Hematopoietic multipotent progenitor cell treated with erythropoietin and hydrocortisone succinate and interleukin-3 and kit ligand, for 17 days (in vitro differentiated cells): ENCODE measurements around the gene PRKAG3.

Experiments used
- DNase-seq: peaks from one replicate; pipeline ENCODE4 v3.0.0-alpha.2; 2015; ENCODE audit warnings: low spot score

Gene PRKAG3

DNA sequence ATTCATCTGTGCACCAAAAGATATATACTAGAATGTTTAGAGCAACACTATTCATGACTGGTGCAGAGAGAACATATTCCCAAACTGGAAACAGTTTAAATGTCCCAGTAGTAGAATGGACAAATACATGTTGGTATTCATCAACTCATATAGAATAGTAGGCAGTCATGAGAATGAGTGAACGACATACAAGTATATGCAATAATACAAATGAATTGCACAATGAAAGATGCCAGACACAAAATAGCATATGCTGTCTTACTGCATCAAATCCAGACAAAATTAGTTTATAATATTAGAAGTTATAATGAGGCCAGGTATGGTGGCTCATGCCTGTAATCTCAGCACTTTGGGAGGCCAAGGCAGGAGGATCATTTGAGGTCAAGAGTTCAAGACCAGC, 8.3 kb upstream of the PRKAG3 start:
- DNase-seq: no peak

DNA sequence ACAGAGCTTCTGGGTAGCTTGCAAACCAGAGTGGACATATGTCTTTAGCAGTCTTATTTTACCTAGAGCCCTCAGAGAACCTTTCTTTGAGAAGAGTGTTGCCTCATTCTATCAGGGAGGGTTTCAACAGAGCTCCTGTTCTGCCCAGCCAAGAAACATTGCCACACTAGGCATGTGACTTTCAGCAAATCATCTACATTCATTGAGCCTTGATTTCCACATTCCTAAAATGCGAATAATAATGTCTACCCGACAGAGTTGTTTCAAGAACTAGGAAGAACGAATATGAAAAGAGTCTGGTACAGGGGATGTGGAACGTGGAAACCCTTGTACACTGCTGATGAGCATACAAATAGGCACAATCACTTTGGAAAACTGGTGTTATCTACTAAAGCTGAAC, 7.8 kb upstream of the PRKAG3 start:
- DNase-seq: no peak

DNA sequence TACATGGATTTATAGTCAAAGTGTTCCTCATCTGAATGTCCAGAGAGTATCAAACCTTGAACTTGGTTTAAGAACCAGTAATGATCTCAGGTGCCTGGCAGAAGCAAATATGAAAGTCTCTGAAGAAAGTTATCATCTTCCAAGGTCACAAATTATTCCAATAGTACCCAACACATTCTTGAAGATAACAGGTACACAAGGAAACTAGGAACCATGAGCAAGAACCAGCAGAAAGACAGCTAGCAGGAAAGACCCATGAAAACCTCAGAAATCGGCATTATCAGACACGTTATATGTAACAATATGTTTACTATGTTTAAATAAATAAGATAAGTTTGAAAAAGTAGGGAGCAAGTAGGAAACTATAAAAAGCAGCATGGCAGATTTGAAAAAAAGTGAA, 5.9 kb upstream of the PRKAG3 start:
- DNase-seq: no peak

DNA sequence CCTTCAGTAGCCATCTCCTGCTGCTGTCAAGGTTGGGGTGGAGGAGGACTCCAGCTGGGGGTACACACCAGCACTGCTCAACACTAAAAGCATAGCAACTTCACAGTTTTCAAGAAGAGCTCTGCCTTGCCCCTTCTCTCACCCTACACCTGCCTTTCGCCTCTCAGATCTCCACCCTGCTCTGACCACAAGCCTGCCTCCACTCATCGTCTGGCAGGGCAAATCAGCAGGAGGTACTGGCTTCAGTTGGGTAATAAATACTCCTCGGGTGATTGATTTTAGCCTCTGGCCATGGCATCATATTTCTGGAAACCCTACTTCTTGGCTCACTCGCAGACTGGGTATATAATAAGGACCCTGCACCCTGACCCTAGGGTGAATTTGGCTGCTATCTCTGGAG, 3.1 kb upstream of the PRKAG3 start:
- DNase-seq: no peak

DNA sequence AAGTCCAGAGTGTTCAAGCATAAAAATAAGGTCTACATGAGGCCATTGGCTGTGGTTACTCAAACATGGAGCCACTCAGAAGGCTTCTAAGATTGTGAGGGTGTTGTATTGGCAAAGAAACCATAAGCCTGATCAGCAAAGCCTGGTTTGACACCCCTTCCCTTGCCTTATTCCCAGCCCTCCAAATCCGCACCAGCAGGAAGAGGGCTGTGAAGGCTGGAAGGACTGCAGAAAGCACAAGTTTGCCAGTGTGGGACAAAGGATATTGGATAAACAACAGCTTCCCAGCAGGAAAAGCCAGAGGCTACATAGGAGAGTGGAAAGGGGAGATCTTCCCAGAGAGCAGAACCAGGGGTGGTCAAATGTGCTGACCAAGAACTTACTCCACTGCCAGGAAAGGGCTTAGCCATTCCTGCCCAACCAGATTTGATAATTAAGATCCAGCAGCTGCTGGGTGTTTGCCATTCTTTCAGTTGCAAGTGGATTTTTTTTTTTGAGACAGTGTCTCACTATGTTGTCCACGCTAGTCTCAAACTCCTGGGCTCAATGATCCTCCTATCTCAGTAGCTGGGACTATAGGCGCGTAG, 1.5 kb upstream of the PRKAG3 start:
- no peak for DNase-seq

DNA sequence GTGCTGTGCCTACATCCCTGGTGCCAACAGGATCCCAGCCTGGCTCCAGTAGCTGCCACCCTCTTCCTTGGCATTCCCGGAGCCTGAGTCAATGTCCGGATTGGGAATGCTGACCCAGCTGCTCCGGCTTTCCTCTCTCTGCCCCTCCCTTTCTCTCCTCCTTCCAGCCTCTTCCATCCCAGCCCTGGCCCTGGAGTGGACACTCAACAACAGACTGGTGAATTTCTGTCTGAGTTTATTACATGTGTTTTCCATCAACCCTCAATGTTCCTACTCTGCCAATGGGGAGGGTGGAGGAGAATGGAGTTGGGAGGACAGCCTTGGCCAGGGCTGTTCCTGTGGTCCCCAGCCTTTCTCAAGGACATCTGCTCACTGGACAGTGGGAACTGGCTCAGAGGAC, 917 bp upstream of the PRKAG3 start:
- no peak for DNase-seq

DNA sequence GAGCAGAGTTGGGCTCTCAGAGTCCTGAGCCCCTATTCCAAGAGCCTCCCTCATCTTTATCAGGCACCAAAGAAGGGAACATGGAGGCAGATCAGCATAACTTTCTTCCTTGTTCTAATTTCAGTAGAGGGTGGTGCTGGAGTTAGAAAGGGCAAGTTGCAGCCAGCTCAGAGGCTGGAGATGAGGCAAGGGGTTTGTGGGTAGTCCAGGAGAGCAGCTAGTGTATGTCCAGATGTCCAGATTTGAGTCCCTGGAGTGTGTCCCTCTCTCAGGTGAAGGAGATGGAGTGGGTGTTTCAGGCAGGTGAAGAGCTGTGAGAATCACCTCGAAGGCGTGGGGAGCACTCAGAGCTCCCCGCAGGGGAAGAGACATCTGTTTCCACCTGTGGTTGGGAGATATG, 478 bp upstream of the PRKAG3 start:
- DNase-seq: no peak

DNA sequence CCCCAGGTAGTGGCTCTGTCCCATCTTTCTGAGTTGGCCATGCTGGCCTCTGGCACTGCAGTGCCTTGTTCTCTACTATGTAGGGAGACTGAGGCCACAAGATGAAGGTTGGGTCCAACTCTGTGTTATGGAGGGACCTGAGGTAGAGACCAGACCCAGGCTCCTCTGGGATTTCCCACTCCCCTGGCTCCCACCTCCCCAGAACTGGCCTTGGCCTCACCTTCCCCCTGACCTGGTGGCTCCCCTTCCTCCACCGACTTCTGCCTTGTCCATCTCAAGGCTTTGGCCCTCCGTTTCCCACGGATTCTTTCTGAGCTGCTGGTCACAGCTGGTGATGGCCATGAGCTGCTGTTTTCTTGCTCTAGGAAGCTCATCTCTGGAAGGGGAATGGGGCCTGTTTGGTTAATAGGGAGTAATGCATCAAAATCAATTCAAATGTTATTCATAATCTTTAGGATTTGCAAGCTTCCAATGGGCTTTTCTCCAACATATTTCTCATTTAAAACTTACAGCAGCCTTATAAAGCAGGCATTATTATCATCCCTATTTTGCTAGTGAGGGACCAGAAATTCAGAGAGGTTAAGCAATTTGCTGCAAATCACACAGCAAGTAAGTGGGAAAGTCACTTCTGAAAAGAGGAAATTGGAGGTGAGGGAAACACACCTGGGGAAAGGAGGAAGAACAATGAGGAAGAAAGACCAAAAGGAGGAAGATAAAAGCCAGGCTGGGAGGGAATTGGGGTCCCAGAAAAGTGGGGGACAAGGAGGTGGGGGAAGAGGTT, 887 bp downstream of the PRKAG3 start:
- DNase-seq: no peak

DNA sequence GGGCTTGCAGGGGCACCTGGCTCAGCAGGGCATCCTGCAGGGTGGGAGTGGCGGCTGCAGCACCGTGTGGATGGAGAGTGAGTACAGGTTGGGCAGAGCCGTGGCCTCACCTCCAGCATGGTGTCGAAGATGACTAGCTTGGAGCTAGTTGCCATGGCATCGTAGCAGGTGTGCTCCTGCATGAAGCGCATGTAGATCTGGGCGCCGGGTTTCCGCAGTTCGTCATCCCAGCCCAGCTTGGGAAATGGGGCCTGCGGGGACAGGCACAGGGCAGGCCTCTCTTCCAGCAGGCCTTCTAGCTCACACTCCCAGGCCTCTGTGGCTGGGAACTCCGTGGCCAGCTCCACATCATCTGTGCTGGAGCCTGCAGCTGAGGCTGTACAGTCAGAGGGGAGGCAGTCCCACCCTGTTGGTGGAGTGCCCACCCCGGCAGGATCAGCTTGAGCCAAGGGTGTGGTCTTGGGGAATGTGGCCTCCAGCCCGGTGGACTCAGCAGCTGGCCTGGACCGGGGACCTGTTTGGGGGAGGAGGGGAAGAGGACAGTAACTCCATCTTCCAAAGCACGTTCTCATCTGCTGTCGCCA, 1.6 kb downstream of the PRKAG3 start:
- DNase-seq: no peak

DNA sequence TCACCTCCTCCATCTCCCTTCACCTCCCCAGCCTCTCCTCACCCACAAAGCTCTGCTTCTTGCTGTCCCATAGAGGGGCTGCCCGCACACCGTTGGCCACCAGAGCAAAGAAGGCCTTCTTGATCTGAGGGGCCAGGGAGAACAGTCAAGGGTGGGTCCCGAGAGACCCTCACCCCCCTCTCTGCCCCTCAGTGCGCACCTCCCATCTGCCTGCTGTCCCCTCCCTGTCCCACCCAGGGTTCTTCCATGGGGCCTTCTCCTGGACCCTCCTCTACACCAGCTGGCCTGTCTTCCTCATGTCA, 3.2 kb downstream of the PRKAG3 start:
- DNase-seq: no peak

DNA sequence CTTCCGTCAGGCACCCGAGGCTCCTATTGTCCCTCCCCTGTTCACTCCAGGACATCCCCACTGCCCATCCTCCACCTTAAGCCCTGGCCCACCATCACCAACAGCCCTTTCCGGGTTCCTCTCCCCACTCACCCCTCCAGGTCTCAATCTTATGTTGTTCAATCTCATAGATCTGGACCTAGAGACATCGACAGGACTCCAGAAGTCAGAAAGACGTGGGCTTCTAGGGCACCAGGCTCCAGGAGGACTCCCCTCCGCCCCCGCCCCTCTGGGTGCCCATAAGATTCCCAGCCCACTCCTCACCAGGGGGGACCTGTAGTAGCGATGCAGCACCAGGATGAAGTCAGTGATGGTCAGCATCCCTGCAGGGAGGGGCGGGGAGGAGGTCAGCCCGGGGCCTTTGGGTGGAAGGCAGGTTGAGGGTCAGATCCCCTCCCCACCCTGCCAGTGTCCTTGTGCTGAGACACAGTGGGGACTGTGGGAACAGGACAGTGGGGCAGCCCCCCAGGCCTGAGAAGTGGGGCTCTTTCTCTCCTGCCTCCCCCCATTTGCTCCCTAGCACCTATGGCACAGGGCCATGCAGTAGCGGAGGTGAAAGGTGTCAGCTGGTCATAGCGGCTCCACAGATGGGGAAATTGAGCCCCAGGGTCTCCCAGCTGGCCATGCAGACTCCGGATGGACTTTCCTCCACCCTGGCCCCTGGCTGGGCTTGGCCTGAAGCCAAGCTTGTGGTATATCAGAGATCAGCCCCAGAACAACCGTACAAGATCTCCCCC, 3.7 kb downstream of the PRKAG3 start:
- DNase-seq: no peak

DNA sequence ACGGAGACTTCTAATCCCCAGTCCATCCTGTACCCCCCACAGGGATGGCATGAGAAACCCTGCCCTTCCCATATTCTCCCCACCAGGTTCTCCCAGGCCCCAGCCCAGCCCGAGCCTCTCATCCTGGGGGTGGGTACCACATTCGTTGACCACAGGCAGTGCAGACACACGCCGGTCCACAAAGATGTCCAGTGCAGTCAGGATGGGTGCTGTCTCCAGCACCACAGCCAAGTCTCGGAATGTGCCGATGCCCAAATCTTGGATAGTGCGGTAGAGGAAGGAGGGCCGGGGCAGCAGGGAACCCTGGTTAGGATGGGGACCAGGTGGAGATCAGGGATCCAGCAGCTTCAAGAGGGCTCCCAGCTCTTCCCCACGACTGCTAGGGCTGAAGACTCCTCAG, 4.8 kb downstream of the PRKAG3 start:
- no peak for DNase-seq

DNA sequence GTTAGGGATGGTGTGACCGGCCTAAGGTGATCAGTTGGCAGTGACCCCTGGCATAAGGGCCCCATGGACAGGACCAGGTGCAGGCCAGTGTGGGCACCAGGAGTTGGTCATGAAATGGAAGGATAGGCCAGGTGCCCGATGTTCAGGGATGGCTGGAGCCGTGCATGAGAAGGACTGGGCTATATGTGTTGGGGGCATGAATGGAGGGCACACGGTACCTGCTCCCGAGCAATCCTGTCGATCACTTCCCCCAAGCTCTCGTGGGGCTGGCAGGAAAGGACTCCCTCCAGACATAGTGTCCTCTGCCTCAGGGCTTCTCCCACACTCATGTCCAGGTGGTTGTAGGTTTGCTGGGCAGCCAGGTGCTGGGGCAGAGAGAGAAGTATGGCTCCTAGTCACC, 7.6 kb downstream of the PRKAG3 start:
- no peak for DNase-seq

DNA sequence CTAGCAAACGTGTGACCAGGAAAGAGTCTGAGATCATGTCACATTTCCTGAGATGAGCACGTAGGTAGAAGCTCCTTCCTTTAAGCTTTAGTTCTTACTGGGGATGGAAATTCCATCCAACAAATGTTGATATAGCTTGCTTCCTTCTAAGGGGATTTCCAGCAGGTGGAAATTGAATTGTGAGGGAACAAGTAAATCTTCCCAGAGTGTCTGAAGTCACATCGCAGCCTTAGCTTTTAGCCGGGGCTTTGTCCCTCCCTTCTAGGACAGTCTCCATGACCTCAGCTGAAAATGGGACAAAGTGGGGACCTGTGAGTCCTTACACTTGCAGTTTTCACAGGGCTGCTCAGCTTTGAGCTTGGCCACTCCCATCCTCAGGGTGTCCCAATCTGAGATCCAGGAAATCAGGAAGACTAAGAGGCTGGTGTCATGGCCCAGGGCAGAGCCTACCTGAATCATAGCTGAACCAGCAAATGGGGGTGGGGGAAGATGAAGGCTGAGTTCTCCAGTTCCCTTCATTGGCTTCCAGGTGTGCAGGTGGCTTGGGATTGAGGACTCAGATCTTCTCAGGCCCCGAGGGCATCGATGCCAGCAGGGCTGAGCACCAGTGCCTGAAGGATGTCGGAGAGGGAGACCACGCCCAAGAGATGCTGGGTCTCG, 8.3 kb downstream of the PRKAG3 start:
- DNase-seq: no peak

DNA sequence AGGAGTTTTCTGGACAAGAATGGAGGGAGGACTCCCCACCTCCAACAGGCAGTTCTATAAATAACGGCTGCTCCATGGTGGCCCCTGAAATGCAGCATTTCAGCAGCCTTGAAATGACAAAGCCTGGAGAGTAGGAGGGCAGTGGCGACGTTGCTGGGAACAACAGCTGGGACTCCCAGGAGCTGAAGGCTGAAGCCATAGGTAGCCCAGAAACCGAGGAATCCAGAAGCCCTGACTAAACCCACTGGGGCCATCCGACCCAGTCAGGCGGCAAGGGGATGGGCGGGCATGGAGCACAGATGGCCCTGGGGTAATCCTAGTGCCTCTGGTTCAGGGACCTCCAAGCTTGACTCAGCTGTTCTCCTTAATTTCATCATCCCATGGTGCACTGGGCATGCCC, 9.0 kb downstream of the PRKAG3 start:
- no peak for DNase-seq

DNA sequence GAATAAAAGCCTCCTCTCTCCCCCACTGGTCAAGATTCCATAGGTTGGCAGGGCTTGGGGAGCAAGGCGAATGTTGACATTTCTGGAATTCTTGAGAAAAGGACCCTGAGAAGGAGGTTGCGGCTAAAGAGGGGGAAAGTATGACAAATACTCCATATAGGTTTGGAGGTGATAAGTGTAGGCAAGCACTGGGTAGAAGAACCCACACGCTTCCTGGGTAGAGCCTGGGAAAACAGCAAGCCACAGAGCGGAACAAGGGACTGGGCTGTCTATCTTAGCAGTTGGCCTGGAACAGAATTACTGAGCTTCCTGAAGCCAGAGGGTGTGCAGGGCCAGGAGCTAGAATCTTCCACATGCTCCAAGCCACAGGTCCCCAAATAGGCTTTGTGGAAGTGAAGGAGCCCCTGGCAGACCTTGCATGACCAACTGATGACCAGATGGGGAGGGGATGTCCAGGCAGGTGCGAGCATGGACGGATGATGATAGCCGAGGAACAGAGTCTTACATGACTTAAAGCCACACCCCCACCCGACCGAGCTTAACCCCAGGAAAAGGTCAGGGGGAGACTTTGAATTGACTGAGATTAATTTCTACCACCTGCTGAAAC, 9.9 kb downstream of the PRKAG3 start:
- no peak for DNase-seq

DNA sequence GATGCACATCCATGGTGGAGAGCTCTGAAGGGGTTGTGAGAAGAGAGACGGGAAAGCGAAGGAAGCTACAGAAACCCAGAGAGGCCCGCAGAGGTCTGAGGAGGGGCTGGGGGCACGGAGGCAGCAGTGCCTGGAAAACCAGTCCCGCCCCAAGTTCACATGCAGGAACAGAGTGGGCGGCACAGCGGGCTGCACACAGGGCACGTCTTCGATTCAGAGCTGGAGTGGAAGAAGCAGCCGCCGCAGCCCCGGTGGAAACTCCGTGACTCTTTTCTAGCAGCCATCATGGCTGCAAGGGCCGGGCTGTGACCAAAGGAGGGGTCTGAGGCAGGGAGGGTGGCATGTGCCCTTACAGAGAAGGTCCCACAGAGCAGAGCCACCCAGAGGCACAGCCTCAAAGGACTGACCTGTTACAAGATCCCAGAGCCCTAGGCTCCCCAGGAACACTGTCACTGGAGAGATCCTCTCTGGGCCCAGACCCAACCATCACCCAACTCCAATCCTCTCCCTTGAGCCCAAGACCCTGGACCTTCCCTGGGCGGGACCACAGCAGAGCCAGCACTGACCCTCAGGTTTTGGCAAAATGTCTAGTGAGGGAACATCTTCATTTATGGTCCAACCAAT, 10.7 kb downstream of the PRKAG3 start:
- DNase-seq: no peak

DNA sequence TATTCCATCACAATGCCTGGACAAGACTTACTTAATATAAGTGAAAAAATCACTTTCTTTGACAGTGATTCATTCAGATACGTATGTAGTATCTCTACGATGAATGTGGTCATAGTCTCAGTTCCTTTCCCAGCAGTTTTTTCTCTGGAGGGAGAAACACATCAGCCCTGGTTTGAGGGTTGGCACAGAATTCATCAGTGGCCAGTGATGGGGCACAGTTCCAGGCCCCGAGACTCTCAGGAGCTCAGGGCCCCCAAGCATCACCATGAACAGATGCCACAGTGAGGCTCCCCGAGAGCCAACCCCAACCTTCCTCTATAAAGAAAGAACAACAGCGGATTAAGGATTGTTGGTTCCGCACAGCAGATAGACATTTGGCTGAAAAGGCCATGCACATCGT, 12.5 kb downstream of the PRKAG3 start:
- DNase-seq: no peak

DNA sequence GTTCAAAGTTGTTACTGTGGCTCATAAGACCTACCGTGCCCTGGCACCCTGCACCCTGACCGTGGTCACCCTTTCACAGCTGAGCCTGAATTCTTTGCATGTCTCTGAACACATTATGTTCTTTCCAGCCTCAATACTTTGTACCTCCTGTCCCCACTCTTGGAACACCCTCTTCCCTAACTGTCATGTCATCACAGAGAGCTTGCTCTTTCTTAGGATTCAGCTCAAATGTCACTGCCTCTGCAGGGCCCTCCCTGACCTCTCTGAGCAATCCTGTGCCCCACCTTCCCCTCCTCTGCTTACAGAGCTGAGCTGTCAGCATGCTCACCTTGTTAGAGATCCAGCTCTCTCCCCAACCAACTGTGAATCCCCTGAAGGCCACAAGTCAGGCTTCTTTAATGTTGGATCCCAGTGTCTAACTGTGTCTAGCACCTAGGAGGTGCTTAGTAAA, 15.0 kb downstream of the PRKAG3 start:
- DNase-seq: no peak

DNA sequence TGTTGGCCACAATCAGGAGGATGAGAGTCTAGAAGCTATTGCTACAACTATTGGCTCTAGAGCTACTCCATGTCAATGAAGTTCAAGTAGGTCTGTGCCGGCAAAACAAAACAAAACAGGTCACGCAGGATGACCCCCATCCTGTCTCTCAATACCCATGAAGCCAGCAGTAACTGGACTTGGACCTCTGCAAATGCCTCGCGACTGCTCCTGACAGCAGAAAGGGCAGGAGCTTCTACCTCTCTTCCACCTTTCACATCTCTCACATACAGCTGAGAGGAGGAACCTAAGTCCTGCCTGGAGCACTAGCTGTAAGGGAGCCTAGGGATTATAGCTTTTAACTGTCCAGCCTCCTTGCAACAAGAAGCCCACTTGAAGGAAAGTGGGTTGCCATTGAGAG, 16.0 kb downstream of the PRKAG3 start:
- DNase-seq: no peak

DNA sequence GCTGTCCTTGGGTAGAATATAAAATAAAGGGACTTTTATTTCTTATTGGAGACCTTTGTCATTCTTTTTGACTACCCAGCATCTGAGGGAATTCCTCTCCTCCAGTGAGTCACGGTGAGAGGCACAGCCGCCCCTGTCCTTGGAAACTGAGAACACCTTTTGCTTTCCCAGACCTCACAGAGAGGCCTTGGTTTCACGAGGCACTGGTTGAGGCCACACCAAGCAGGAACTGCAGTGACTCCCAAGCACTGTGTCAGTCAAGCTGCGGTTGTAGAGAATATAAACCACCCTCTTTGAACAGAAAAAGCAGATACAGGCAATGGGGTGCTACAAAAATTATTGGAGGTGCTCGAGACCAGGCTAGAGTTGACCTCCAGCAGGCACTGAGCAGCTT, 16.4 kb downstream of the PRKAG3 start:
- no peak for DNase-seq
